NCI-H1930 (cell line): Measurements from ENCODE around the gene BCKDHA.

Experiments
- DNase-seq, 2 experiments: peaks; one replicate each; lab custom pipeline; 2025; lab: John Stamatoyannopoulos, UW

BCKDHA gene

GRCh38 chr19:41397086-41398049, at the start of gene BCKDHA, which contains the start of gene EXOSC5:
BCKDHA (plus strand) TSS chr19:41397818; CDS start chr19:41397828, 10 bp downstream.
EXOSC5 (minus strand) TSS chr19:41397359; CDS start chr19:41397328, 31 bp downstream.
- DNase-seq: peak; percentile 99 to 100

GRCh38 chr19:41350735-41351338, 46.8 kb upstream of the BCKDHA start:
- no peak for DNase-seq

- no peak for DNase-seq
Measured at GRCh38 chr19:41351339-41352245, 46.0 kb upstream of the BCKDHA start.

GRCh38 chr19:41352279-41352608, 45.4 kb upstream of the BCKDHA start:
- no peak for DNase-seq

GRCh38 chr19:41352609-41353465, 44.8 kb upstream of the BCKDHA start:
- peak; percentile 60 to 75 for DNase-seq

- DNase-seq: peak; percentile 78 to 82
Measured at GRCh38 chr19:41353466-41354342, 43.9 kb upstream of the BCKDHA start, which contains the start of gene TGFB1. TGFB1 (minus strand) TSS chr19:41353922; CDS start chr19:41353044, 878 bp downstream.

- DNase-seq: no peak
Measured at GRCh38 chr19:41354343-41354953, 43.2 kb upstream of the BCKDHA start.

GRCh38 chr19:41355035-41355434, 42.6 kb upstream of the BCKDHA start:
- DNase-seq: no peak

- no peak for DNase-seq
Measured at GRCh38 chr19:41355802-41356201, 41.8 kb upstream of the BCKDHA start.

GRCh38 chr19:41356984-41357739, 40.5 kb upstream of the BCKDHA start:
- DNase-seq: no peak

GRCh38 chr19:41357746-41358145, 39.9 kb upstream of the BCKDHA start:
- DNase-seq: no peak

GRCh38 chr19:41359741-41360140, 37.9 kb upstream of the BCKDHA start:
- no peak for DNase-seq

GRCh38 chr19:41362143-41362847, 35.3 kb upstream of the BCKDHA start:
- no peak for DNase-seq

- DNase-seq: no peak
Measured at GRCh38 chr19:41363371-41363752, 34.3 kb upstream of the BCKDHA start.

GRCh38 chr19:41363753-41364523, 33.7 kb upstream of the BCKDHA start, which contains the start of gene B9D2:
B9D2 (minus strand) TSS chr19:41364149; CDS start chr19:41363519, 630 bp downstream.
- peak; percentile 98 to 99 for DNase-seq

- no peak for DNase-seq
Measured at GRCh38 chr19:41364524-41365391, 32.9 kb upstream of the BCKDHA start.
